ENCODE data around the gene SLC45A1.

SLC45A1 gene

DNA sequence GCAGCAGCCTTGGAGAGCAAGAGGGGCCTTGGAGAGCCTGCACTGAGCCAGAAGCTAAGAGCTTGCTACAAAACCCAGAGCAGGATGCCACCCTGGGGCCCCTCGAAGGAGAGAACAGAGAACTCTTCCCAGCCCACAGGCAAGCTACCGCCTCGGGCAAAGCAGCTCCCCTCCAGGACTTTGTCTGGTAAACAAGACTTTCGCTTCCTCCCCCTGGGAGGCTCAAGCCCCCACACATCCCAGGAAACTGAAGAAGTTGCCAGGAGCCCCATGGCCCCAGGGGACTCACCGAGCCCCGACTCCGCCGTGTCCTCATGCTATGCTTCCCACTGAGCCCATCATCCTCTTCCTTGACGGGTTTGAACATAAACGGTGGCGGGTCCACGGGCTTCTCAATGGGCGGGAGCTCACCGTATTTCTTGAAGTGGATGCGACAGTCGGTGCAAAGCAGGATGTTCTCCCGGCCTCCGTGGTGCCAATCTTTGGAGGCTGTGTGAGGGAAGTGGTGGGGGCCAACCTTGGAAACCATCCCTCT is 45.9 kb downstream of the SLC45A1 start:
- Histone ChIP-seq H3K9ac (no peak overlapping the region), H3K79me2 (ENCODE audit: insufficient read depth, low read depth) (no peaks in the 10 kb centered on the region), H4K20me1 (ENCODE audit: insufficient read depth) (no peaks in the 10 kb centered on the region), H3K4me3 (IDR thresholded peaks at IDR 0.05; ENCODE audit: insufficient read depth, low read depth, low read length) (no peak overlapping the region), H3K4me2 (no peak overlapping the region), H2AFZ (ENCODE audit: low read depth) (no peak overlapping the region), H3K27ac (no peak overlapping the region), H3K27me3 (ENCODE audit: insufficient read depth, low read depth) (no peaks in the 10 kb centered on the region), H3K4me1 (ENCODE audit: low read depth, poor library complexity, severe bottlenecking) (no peaks in the 10 kb centered on the region), H3K36me3 (ENCODE audit: insufficient read depth) (no peaks in the 10 kb centered on the region)
- TF ChIP-seq, protein P1, sequence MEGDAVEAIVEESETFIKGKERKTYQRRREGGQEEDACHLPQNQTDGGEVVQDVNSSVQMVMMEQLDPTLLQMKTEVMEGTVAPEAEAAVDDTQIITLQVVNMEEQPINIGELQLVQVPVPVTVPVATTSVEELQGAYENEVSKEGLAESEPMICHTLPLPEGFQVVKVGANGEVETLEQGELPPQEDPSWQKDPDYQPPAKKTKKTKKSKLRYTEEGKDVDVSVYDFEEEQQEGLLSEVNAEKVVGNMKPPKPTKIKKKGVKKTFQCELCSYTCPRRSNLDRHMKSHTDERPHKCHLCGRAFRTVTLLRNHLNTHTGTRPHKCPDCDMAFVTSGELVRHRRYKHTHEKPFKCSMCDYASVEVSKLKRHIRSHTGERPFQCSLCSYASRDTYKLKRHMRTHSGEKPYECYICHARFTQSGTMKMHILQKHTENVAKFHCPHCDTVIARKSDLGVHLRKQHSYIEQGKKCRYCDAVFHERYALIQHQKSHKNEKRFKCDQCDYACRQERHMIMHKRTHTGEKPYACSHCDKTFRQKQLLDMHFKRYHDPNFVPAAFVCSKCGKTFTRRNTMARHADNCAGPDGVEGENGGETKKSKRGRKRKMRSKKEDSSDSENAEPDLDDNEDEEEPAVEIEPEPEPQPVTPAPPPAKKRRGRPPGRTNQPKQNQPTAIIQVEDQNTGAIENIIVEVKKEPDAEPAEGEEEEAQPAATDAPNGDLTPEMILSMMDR (conservative IDR thresholded peaks at IDR 0.05; ENCODE audit: low read depth, low read length): no peak

DNA sequence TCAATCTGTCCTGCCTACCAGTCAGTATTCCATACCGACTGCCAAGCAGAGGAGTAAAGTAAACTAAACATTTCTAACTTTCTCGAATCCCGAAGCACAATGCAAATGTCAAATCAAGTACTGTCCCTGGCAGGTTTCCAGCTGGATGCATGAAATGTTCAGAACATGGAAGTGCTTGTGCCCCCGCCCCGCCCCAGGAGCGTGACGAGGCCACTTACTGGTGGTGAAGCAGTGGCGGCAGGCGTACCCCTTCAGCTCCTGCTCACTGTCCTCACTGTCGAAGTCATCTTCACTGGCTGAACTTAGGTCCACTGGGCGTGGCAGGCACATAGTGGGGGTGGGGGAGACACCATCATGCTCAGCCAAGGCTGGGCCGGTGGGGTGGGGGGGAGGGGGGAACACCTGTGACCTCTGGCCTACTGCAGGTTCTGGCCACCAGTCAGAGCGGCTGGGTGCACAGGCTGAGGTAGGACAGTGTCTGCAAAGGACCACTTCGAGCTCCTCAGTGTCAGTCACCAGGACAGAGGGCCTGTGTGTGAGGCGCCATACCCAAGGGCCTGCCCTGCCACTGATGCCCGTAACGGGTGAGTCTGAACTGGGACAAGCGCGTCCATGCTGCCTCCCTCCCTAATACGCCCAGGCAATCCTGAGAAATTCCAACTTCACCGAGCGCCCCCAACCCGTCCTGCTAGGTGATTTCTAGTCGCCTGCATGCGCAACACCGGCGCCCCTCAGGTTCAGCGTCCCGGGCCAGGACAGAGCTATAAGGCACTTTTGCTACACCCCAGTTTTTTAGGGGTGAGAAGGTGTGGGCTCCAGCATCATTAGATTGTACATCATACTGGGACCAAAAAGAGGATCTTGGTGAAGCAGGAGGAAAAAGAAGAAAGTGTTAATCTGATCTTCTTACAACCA is 46.9 kb downstream of the SLC45A1 start:
- no peak overlapping the region for H3K27ac ChIP-seq
- no peaks in the 10 kb centered on the region for H3K36me3 ChIP-seq (ENCODE audit: insufficient read depth)
- H3K79me2 ChIP-seq (ENCODE audit: insufficient read depth, low read depth): no peaks in the 10 kb centered on the region
- TF ChIP-seq, protein P1 (conservative IDR thresholded peaks at IDR 0.05; ENCODE audit: low read depth, low read length): no peak
- H3K4me1 ChIP-seq (ENCODE audit: low read depth, poor library complexity, severe bottlenecking): no peaks in the 10 kb centered on the region
- H3K4me2 ChIP-seq: no peak overlapping the region
- no peak overlapping the region for H3K9ac ChIP-seq
- H2AFZ ChIP-seq (ENCODE audit: low read depth): no peak overlapping the region
- H3K27me3 ChIP-seq (ENCODE audit: insufficient read depth, low read depth): no peaks in the 10 kb centered on the region
- H3K4me3 ChIP-seq (IDR thresholded peaks at IDR 0.05; ENCODE audit: insufficient read depth, low read depth, low read length): no peak overlapping the region
- H4K20me1 ChIP-seq (ENCODE audit: insufficient read depth): no peaks in the 10 kb centered on the region

DNA sequence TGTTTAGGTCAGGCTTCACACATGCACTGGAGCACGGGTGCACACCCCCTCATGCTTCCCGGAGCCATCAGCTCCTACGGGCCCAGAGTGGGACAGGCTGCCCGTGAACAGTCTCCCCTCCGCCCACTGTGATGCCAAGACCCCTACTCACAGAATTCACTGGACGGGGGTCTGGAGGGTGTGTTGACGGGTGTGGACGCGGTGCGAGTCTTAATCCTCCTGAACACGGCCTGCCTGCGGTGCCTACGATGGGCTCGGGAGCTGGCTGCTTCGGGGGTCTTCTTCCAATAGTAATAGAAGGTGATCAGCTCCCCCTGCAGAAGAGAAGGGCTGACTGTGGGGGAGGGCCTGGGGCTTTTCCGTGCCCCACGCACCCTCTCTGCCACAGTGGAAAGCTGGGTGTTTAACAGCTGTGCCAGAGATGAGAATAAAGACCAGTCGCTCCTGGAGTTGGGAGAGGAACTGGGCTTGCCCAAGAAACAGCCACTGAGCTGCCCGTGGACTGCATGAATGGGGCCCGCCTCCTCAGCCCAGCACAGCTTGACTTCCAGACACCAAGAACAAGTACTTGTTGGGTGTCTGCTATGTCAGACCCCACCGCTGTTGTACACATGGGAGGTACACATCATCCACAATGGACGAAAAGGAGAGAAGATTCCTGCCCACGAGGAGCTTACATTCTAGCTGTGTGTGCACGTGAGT is 47.9 kb downstream of the SLC45A1 start:
- H3K4me3 ChIP-seq (IDR thresholded peaks at IDR 0.05; ENCODE audit: insufficient read depth, low read depth, low read length): no peak overlapping the region
- H3K9ac ChIP-seq: no peak overlapping the region
- H3K36me3 ChIP-seq (ENCODE audit: insufficient read depth): no peaks in the 10 kb centered on the region
- TF ChIP-seq, protein P1 (conservative IDR thresholded peaks at IDR 0.05; ENCODE audit: low read depth, low read length): no peak
- H3K4me1 ChIP-seq (ENCODE audit: low read depth, poor library complexity, severe bottlenecking): no peaks in the 10 kb centered on the region
- H3K27ac ChIP-seq: no peak overlapping the region
- H4K20me1 ChIP-seq (ENCODE audit: insufficient read depth): no peaks in the 10 kb centered on the region
- no peak overlapping the region for H3K4me2 ChIP-seq
- H2AFZ ChIP-seq (ENCODE audit: low read depth): no peak overlapping the region
- no peaks in the 10 kb centered on the region for H3K27me3 ChIP-seq (ENCODE audit: insufficient read depth, low read depth)
- no peaks in the 10 kb centered on the region for H3K79me2 ChIP-seq (ENCODE audit: insufficient read depth, low read depth)

GRCh38 chr1:8367571-8368194 is 49.8 kb downstream of the SLC45A1 start:
- Histone ChIP-seq H3K4me1 (ENCODE audit: low read depth, poor library complexity, severe bottlenecking) (no peaks in the 10 kb centered on the region), H4K20me1 (ENCODE audit: insufficient read depth) (peaks cover under 1% of the 10 kb centered on the region; the same call in 1 of the 2 replicates), H3K4me2 (no peak overlapping the region), H3K4me3 (IDR thresholded peaks at IDR 0.05; ENCODE audit: insufficient read depth, low read depth, low read length) (no peak overlapping the region), H3K9ac (no peak overlapping the region), H2AFZ (ENCODE audit: low read depth) (no peak overlapping the region), H3K36me3 (ENCODE audit: insufficient read depth) (no peaks in the 10 kb centered on the region), H3K27me3 (ENCODE audit: insufficient read depth, low read depth) (no peaks in the 10 kb centered on the region), H3K27ac (no peak overlapping the region), H3K79me2 (ENCODE audit: insufficient read depth, low read depth) (no peaks in the 10 kb centered on the region)
- TF ChIP-seq, protein P1 (conservative IDR thresholded peaks at IDR 0.05; ENCODE audit: low read depth, low read length): no peak
